Stimulated activated naive CD8-positive, alpha-beta T cell treated with anti-CD3 and anti-CD28 coated beads, Interleukin-15, amount 100 ng/mL, for 72 hours (primary cell): ENCODE results near the gene HDAC5.
"Not testable (repeated sequence)": the region's sequence is repeated elsewhere in the genome, so short reads cannot be mapped to it uniquely, and the experiment has no call there.

Source experiments
- ATAC-seq: fragments of 150-1000 bp; cut with Tn5 transposase; 2 replicates; pipeline ENCODE4 v1.10.0; 2021; ENCODE audit warnings: mild to moderate bottlenecking, moderate library complexity
- DNase-seq, 2 donors: peaks; one replicate each; pipeline ENCODE4 v3.0.0; 2021 to 2022
- H3K27ac Mint-ChIP-seq, 2 donors: one replicate each; pipeline ENCODE4 v1.8.0; 2022; ENCODE audit warnings: mild to moderate bottlenecking in 2 of 2, mixed read lengths in 2 of 2, moderate library complexity in 2 of 2
- H3K27me3 Mint-ChIP-seq: one replicate; pipeline ENCODE4 v1.8.0; 2022; ENCODE audit warnings: mixed read lengths
- H3K4me1 Mint-ChIP-seq: one replicate; pipeline ENCODE4 v1.8.0; 2022; ENCODE audit warnings: mild to moderate bottlenecking, mixed read lengths
- H3K4me3 Mint-ChIP-seq, 2 donors: one replicate each; pipeline ENCODE4 v1.8.0; 2022; ENCODE audit warnings: mild to moderate bottlenecking in 2 of 2, mixed read lengths in 2 of 2, moderate library complexity in 1 of 2
- H3K9me3 Mint-ChIP-seq, 2 donors: one replicate each; pipeline ENCODE4 v1.8.0; 2022; ENCODE audit warnings: mixed read lengths in 2 of 2

The HDAC5 gene

GRCh38 chr17:44144966-44145739 is 21.7 kb upstream of the HDAC5 start:
- no peak for ATAC-seq

DNA sequence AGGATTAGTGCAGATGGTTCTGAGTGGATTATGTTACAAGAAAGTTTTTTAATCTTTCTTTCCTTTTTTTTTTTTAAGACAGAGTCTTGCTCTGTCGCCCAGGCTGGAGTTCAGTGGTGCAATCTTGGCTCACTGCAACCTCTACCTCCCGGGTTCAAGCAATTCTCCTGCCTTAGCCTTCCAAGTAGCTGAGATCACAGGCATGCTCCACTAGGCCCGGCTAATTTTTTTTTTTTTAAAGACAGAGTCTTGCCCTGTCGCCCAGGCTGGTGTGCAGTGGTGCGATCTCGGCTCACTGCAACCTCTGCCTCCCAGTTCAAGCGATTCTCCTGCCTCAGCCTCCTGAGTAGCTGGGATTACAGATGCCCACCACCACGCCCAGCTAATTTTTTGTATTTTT is 20.5 kb upstream of the HDAC5 start:
- not testable (repeated sequence) for H3K27ac Mint-ChIP-seq, H3K9me3 Mint-ChIP-seq, H3K27me3 Mint-ChIP-seq, ATAC-seq, DNase-seq
- Mint-ChIP-seq H3K4me1 (peaks cover 13% of the 10 kb centered on the region), H3K4me3 (peak overlapping the region; percentile 39 to 50)

More at GRCh38 chr17:44144966-44145739, 21.7 kb upstream of the HDAC5 start:
- no peaks in the 10 kb centered on the region for H3K27me3 Mint-ChIP-seq
- H3K27ac Mint-ChIP-seq: no peak overlapping the region
- H3K4me1 Mint-ChIP-seq: peaks cover 18% of the 10 kb centered on the region
- no peak overlapping the region for H3K4me3 Mint-ChIP-seq
- DNase-seq: no peak
- H3K9me3 Mint-ChIP-seq: no peaks in the 10 kb centered on the region

GRCh38 chr17:44137891-44138709 is 14.7 kb upstream of the HDAC5 start:
- H3K27me3 Mint-ChIP-seq: no peaks in the 10 kb centered on the region
- DNase-seq (peak; percentile 59 to 77), ATAC-seq (peak; percentile 77)

GRCh38 chr17:44134752-44135568 is 11.5 kb upstream of the HDAC5 start:
- no peak overlapping the region for H3K4me3 Mint-ChIP-seq
- DNase-seq: no peak
- peaks cover 36% of the 10 kb centered on the region for H3K4me1 Mint-ChIP-seq
- ATAC-seq: no peak
- no peaks in the 10 kb centered on the region for H3K27me3 Mint-ChIP-seq
- H3K27ac Mint-ChIP-seq: no peak overlapping the region
- H3K9me3 Mint-ChIP-seq: no peaks in the 10 kb centered on the region

More at GRCh38 chr17:44137891-44138709, 14.7 kb upstream of the HDAC5 start:
- H3K4me1 Mint-ChIP-seq: peaks cover 36% of the 10 kb centered on the region
- H3K9me3 Mint-ChIP-seq: no peaks in the 10 kb centered on the region
- no peak overlapping the region for H3K27ac Mint-ChIP-seq
- H3K4me3 Mint-ChIP-seq: peak overlapping the region; percentile 62 to 77

DNA sequence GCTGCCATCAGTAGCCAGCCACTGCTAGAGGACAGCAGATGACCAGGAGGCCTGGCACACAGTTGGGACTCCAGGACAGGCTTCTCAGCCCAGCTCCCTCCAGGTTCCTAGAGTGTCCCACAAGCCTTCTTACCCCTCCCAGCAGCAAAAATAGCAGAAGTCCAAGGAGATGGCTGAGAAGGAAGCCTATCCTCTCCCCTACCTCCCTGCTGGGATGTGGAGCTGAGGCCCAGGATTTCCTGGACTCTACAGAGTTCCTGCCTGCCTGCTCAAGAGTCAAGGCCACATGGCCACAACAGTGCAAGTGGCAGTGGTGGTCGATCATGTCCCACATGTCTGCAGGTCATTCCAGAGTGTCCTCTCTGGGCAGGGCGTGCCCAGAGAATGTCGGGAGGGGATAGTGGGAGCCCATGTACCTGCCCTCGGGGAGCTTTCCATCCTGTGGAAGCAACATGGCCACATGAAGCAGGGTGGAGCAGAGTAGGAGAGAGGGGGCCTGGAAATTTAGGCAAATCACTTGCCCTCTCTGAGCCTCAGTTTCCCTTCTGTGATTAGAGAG is 10.6 kb upstream of the HDAC5 start:
- peak overlapping the region in 1 of 2 donors; percentile 82 for H3K27ac Mint-ChIP-seq
- no peaks in the 10 kb centered on the region for H3K27me3 Mint-ChIP-seq
- no peaks in the 10 kb centered on the region for H3K9me3 Mint-ChIP-seq
- DNase-seq (no peak), ATAC-seq (no peak)
- H3K4me1 Mint-ChIP-seq: peaks cover 36% of the 10 kb centered on the region
- H3K4me3 Mint-ChIP-seq: no peak overlapping the region

GRCh38 chr17:44132275-44132821 is 8.9 kb upstream of the HDAC5 start:
- Mint-ChIP-seq H3K27me3 (no peaks in the 10 kb centered on the region), H3K9me3 (no peaks in the 10 kb centered on the region), H3K27ac (no peak overlapping the region), H3K4me3 (no peak overlapping the region), H3K4me1 (peaks cover 19% of the 10 kb centered on the region)
- DNase-seq: no peak
- no peak for ATAC-seq

DNA sequence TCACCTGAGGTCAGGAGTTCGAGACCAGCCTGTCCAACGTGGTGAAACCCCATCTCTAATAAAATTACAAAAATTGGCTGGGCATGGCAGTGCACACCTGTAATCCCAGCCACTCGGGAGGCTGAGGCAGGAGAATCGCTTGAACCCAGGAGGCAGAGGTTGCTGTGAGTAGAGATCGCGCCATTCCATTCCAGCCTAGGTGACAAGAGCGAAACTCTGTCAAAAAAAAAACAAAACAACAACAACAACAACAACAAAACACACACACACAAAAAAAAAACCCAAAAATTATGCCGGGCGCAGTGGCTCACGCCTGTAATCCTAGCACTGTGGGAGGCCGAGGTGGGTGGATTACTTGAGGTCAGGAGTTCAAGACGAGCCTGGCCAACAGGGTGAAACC is 7.9 kb upstream of the HDAC5 start:
- H3K4me1 Mint-ChIP-seq: peaks cover 18% of the 10 kb centered on the region
- not testable (repeated sequence) for H3K27ac Mint-ChIP-seq, DNase-seq, ATAC-seq, H3K9me3 Mint-ChIP-seq, H3K27me3 Mint-ChIP-seq, H3K4me3 Mint-ChIP-seq

GRCh38 chr17:44130693-44131349 is 7.4 kb upstream of the HDAC5 start:
- Mint-ChIP-seq H3K27ac (no peak overlapping the region), H3K4me1 (peaks cover 18% of the 10 kb centered on the region), H3K4me3 (no peak overlapping the region), H3K9me3 (no peaks in the 10 kb centered on the region), H3K27me3 (no peaks in the 10 kb centered on the region)
- ATAC-seq (no peak), DNase-seq (no peak)

DNA sequence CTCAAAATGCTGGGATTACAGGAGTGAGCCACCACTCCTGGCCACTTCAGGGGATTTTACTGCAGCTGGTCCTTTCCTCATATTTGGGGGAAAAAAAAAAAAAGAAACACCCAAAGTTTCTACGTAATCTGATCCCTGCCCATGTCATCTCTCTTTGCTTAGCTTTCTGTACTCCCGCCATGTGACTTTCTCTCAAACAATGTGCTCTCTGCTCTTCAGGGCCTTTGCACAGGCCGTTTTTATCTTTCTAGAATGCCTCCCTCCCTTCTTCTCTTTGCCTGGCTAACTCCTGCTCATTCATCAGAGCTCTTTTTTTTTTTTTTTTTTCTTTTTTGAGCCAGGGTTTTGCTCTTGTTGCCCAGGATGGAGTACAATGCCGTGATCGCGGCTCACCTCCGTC is 4.9 kb upstream of the HDAC5 start:
- ATAC-seq: no peak
- Mint-ChIP-seq H3K27ac (peak overlapping the region in 1 of 2 donors; percentile 77), H3K4me3 (no peak overlapping the region), H3K9me3 (no peaks in the 10 kb centered on the region), H3K4me1 (peaks cover 24% of the 10 kb centered on the region), H3K27me3 (no peaks in the 10 kb centered on the region)
- DNase-seq: no peak

- no peaks in the 10 kb centered on the region for H3K9me3 Mint-ChIP-seq
- H3K4me3 Mint-ChIP-seq: peak overlapping the region; percentile 95 to 96
Measured at GRCh38 chr17:44124118-44124438, 637 bp upstream of the HDAC5 start.

DNA sequence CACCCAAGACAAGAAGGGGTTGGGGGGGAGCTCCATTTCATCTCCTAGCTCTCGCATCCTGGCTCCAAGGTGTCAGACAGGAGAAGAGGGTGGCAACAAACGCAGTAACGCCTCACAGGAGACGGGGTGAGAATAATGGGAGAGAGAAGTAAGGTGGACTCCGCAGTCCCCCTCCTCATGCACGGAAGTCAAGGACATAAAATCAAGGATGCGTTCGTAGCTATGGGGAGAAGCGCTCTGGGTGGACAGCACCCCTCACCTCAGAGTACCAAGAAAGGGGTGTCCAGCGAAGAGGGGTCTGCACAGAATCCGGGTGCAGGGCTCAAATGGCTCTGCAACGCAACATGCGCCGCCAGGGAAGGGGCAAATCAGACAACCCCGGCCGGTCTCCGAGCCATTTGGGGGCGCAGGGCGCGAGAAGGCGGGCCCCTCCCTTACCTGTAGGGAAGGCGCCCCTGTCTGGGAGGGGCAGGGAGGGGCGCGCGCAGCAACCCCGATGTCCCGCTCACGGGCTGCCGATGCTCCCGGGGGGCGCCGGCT is 555 bp downstream of the HDAC5 start:
- ATAC-seq: peak; percentile 37
- H3K9me3 Mint-ChIP-seq: no peaks in the 10 kb centered on the region
- no peaks in the 10 kb centered on the region for H3K27me3 Mint-ChIP-seq

More at GRCh38 chr17:44124118-44124438, 637 bp upstream of the HDAC5 start:
- H3K27me3 Mint-ChIP-seq: no peaks in the 10 kb centered on the region
- peaks cover 44% of the 10 kb centered on the region for H3K4me1 Mint-ChIP-seq
- peak overlapping the region; percentile 100 for H3K27ac Mint-ChIP-seq
- no peak for DNase-seq
- no peak for ATAC-seq

DNA sequence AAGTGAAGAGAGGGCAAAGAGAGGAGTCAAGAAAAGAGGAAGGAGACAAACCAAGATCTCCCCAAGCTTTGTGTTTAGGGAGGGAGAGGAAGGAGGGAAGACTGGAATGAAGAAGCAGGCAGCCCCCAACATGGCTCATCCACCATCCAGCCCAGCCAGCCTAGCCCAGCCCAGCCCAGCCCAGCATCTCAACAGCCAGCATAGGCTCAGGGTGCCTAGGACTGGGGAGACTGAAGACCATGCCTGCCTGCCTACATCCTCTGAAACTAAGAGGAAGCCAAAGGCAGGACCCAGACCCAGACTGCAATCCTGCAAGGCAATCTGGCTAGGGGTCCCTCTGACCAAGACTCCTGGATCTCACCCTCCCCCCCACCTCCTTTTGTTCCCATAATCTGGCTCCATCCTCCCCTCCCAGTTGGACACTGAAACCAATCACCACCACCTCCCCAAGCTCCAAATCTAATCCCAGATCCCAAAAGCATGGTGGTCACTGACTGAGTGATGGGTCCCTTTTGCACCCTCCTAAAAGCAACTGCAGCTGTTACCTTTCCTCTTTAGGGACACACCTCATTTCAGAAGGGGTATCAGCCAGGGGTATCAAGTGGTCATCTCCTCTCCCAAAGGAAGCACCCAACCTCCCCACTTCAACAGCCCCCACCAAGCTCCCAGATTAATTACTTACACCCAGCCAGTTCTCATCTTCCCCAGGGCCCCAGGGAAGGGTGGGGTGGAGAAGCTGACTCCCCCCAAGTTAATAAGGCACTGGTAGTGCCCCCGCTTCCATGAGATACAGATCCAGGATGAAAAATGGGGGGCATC is 1.2 kb downstream of the HDAC5 start:
- Mint-ChIP-seq H3K27me3 (no peaks in the 10 kb centered on the region), H3K27ac (peak overlapping the region; percentile 89 to 94), H3K4me3 (peak overlapping the region; percentile 94 to 95), H3K9me3 (no peaks in the 10 kb centered on the region), H3K4me1 (peaks cover 55% of the 10 kb centered on the region)
- DNase-seq (no peak), ATAC-seq (no peak)

More for the DNA sequence above, 555 bp downstream of the HDAC5 start:
- peak in 1 of 2 donors; percentile 29 for DNase-seq
- peak overlapping the region; percentile 89 to 94 for H3K27ac Mint-ChIP-seq
- H3K4me1 Mint-ChIP-seq: peaks cover 55% of the 10 kb centered on the region
- H3K4me3 Mint-ChIP-seq: peak overlapping the region; percentile 94 to 95

GRCh38 chr17:44120851-44121605 is 2.4 kb downstream of the HDAC5 start:
- H3K4me3 Mint-ChIP-seq: peak overlapping the region in 1 of 2 donors; percentile 12
- H3K4me1 Mint-ChIP-seq: peaks cover 55% of the 10 kb centered on the region
- no peak for DNase-seq
- no peak for ATAC-seq
- no peaks in the 10 kb centered on the region for H3K27me3 Mint-ChIP-seq
- H3K9me3 Mint-ChIP-seq: no peaks in the 10 kb centered on the region
- H3K27ac Mint-ChIP-seq: peak overlapping the region in 1 of 2 donors; percentile 49
